Measurements from ENCODE around the gene FANCC.

Gene FANCC

DNA sequence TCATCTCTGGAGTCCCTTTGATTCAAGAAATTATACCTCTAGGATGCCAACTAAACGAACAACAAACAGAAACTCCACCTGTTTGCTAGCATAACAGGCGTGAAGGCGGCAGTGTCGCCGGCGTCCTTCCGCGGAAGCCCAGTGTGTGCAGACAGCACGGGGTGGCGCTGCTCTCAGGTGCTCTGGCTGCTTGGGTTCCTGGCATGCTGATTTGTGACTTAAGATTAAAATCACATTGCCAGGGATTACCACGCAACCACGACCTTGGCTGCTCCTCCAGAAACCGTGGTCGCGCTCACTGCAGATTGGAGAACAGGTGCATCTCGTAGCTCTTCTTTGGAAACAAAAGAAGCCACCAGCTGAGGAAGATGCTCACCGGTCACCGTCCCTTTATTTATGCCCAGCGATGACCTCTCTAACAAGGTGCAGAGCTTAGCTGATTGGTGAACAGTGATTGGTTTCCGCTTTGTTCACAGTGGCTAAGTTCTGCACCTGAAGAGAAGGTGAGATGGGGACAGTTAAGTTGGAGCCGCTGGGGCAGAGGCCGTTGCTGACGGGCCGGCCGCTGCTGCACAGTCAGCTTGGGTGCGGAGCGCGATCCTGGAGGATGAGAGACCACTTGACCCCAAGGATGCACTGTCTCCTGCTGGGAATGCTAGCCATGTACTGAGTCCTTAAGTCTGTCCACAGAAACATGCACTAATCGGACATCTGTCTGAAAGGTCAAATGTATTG is 232.3 kb downstream of the FANCC start:
- no peak for DNase-seq (ENCODE audit: low spot score)

DNA sequence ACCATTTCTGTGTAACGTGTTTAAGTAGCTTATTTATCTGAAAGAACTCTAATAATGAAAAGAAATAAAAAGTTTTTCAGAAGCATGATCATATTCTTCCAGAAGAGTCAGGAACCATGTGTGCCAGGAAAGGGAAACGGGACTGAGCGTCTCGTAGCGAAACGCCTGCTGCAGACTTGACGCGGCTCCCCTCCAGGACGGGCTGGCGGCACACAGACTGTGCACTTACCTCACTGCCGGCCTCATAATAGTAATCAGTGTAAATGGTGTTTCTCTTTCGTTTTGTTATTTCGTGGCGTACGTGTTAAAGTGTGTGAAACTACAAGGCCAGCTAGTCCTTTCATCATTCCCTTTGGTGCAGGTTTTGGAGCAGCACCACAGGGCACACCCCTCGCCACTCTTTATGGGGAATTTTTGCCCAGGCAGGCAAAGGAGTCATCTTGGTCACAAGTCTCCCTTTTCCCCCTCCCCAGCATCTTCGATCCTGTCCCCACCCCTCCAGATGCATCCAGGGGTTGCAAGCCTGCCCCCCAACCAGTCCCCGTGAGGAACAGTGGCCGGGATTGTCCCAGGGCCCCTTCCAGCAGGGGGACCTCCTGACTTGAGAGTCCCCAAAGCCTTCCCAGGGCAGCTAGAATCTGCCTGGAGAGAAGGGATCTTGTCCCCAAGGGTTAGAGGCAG is 233.1 kb downstream of the FANCC start:
- no peak for DNase-seq (ENCODE audit: low spot score)

DNA sequence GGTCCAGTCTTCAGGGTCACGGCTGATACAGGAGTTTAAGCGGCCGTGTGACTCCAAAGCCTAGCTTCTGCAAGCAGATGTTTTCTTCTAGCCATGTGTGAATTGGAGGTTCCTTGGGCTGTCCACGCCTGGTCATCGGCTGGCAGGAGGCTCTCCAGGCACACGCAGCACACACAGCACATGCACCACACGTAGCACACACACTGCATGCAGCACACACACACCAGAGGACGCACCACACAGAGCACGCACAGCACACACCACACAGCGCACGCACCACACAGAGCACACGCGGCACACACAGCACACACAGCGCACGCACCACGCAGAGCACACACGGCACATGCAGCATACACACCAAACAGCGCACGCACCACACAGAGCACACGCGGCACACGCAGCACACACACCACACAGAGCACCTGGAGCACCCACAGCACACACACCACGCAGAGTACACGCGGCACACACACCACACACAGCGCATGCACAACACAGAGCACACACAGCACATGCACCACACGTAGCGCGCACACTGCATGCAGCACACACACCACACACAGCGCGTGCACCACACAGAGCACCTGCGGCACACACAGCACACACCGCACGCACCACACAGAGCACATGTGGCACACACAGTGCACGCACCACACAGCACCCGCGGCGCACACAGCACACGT is 234.3 kb downstream of the FANCC start:
- DNase-seq (ENCODE audit: low spot score): no peak

DNA sequence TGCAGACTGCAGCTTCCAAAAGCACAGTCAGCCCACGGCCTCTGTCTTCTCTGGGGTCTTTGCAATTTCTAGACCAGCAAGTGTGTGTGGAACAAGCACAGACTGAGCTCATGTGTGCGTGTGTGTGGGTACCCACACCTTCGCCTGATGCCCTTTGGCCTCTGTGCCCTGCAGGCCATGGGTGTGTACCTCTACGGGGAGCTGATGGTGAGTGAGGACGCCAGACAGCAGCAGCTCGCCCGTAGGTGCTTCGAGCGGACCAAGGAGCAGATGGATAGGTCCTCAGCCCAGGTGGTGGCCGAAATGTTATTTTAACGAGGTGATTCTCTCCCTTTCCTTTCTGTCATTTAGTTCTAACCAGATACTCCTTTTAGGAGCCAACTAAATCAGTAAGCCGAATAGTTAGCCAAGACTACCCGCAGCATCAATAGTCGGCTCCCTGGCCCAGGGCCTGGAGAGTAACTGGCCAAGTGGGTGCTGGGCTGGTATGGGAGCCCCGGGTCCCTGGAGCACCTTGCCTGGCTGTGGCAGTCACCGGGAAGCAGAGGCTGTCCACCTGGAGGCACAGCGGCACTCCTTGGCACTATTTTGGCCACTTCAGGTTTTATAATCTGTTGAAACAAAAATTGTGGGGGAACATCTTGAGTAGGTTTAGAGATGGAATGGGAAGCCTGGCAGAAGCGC is 235.0 kb downstream of the FANCC start:
- no peak for DNase-seq (ENCODE audit: low spot score)

DNA sequence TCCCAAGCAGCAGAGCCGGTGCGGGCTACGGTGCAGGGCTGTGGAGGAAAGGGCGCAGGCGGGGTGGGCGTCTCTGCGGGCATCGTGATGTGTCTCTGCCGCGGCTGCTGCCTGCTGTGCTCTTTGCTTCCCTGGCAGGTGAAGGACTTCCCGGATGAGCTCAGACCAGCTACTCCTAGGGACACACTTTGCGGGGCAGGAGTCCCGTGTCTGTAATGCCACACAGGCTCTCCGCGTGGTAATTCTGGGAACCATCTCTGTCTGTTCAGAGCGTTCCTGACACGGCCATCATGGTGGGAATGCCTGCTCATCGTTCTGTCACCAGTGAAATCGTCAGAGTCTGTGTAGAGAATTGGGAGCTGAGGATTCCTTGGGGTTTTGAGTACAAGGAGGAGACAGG is 235.5 kb downstream of the FANCC start:
- DNase-seq (ENCODE audit: low spot score): no peak

DNA sequence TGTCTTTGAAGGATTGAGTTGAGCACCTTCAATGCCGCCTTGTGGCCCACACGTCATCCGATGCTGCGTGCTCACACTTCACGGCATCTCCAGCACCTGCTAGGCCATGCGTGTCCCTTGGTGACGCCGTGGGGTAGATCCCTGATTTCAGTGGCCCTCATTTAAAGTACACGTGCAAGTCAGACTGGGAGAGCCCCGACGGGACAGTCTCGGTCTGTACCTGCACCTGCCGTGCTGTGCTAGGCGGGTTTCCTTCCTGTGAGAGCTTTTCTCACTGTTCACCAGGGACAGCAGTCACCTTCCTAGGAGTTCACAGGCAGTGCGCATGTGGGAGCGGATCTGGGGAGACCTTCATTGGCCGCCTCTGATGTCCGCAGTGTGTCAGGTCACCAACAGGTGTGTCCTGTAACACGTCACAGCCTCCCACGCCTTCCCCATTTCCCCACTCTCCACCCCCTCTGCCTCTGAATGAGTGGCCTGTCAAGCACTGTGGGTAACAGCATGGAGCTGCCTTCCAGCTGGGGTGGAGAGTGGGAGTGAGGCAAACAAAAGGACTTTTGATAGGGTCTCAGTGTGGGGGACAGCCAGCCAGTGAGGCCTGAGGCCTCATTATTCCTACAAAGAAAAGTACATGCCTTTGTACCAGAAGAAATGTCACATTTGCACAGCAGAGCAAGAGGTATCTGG is 236.4 kb downstream of the FANCC start:
- DNase-seq (ENCODE audit: low spot score): no peak

DNA sequence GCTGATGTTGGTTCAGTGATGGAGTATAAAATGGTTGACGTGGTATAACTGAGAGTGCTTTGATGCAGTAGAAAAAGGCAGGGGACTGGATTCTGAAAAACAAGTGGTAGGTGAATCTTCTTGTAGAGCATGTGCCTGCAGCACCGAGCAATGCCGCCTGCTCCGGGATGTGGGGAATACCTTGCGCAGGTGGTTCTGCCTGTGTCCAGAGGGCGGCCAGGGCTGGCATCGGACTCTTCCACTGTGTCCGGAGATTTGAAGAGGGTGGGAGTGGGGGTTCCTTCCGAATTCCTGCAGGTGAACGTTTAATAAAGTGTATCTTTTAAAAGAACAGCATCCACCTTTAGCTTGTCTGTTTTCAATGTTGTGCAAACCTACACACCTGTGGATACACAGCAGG is 238.0 kb downstream of the FANCC start:
- DNase-seq (ENCODE audit: low spot score): no peak

DNA sequence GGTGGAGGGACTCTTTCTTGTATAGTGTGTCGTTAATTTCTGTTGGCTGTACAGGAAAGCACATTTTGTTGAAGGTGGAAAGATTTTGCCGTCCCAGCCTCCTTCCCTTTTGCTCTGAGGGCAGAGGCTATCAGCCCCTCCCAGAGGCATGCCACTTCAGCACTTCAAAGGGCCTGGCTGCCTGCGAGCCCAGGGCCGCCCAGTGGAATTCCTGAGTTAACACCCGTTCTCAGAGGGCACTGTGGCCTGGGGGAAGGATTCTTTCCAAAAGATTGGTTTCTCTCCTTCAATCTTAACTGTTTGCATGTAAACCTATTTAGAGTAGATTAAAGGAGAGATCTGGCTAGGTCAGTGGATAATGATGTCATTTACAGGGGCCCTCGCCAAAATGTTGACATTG is 238.6 kb downstream of the FANCC start:
- DNase-seq (ENCODE audit: low spot score): no peak

DNA sequence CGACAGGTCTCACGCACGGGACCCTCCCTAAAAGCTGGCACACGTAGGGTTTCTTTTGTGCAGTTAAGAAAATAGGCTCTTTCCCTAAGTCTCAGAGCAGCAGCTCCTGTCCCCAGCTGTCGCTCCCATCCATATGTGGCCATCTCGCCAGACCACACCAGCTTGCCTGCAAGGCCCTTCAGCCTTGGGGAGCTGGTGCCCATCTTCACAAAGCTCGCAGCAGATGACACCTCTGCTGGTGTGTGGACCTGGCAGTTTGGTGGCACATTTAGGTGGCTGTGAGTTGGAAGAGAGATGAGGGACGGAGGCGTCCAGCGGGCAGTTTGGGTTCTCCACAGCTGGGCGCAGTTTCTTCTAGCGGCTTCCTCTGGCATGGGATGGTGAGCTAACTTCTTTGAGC is 239.0 kb downstream of the FANCC start:
- DNase-seq (ENCODE audit: low spot score): no peak

DNA sequence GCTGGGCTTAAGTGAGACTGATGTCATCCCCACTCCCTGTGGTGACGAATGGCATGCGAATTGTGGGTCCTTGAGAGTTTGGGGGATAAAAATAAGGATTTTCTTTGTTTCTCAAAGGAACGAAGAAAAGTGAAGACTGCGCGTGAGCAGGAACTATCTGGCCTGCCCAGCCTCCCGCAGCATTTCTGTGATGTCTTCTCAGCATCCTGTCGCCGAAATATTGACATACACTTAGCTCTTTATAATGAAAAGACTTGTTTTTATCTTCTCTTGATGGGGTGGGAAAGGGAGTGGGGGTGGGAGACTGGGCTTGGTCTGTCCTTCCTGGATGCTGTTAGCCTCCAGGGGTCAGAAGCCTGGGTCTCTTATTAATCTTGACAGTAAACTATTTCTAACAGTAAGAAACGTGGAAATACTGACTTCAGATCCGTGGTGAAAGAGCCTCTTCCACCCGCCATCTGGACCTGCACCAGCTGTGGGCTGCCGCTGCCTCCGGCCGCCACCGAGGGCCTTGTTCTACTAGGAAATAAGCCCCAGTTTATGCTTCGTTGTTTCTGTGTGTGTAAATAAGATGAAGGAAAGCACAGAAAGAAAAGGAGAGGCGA is 239.6 kb downstream of the FANCC start:
- no peak for DNase-seq (ENCODE audit: low spot score)

DNA sequence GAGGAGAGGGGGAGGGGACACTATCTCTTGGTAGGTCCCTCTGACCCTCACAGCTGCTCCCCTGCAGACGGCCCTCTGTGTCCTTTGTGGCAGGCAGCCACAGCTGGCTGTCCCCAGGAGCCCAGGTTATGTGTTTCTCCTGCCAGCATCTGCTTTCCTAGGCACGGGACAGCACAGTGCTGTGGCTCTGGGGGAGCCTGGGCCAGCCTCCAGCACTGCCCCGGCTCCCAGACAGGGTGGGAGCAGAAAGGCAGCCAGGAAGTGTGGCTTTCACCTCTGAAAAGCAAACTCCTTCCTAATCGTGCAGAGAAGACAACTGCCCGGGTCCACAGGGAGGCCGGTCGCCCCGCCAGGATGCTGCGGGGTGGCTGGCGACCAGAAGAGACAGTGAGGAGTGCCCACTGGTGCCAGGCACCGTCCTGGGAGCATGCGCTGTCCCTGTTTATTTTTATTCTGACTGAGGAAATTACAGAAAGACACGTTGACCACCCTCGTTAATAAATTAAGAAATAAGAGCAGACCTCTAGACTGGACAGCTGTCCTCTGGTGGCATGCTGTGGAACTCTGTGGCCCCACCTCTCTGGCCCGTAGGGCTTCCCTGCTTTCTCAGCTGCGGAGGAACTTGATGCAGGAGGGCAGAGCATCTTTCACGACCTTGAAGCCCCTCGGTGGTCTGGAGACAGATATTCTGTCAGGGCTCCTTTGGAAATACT is 240.3 kb downstream of the FANCC start:
- DNase-seq (ENCODE audit: low spot score): no peak

DNA sequence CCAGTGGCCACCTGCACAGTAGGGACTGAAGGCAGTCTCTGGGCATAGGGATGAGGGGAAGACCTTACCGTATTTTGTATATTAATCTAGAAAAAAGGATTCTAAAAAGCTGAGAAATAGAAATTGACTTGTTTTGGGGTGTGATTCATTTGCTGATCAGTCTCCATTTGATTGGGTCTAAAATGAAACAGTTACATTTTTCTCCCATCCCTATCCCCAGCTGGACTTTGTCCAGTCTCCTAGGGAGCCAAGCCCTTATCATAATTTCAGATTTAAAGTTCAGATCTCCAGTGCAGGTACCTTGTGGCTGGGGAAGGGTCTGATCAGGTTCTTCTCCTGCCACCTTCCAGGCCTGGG is 240.8 kb downstream of the FANCC start:
- no peak for DNase-seq (ENCODE audit: low spot score)

DNA sequence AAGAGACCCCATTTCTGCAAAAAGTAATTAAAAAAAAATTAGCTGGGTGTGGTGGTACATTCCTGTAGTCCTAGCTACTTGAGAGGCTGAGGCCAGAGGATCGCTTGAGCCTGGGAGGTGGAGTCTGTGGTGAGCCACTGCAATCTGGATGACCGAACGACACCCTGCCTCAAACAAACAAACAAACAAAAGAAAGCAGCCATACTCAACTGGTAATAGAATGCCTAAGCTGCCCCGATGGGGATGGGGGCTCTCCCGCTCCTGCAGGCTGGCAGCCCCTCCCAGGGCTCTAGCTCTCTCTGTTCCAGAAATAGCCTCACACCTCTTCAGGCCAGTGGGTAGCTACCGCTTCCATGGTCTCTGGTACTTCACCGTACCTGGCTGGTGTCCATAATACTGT is 241.8 kb downstream of the FANCC start:
- no peak for DNase-seq (ENCODE audit: low spot score)

DNA sequence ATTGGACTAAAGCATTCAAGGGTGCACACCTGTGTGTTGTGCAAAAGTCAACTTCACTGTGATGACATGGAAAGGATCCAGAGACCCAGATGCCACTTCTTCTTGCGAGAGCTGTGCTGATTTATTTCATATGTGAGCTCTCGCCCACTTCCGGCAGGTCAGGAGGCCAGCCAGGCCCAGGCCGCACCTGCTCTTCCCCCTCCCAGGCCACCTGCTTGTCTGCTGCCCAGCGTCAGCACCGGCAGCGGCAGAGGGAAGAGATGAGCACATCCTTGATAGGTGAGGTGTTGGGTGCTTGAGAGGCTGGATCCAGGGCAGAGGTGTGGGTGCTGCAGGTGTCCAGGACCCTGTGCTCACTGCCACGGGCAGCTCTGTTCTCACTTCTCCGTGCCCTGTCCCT is 242.9 kb downstream of the FANCC start:
- DNase-seq (ENCODE audit: low spot score): no peak

DNA sequence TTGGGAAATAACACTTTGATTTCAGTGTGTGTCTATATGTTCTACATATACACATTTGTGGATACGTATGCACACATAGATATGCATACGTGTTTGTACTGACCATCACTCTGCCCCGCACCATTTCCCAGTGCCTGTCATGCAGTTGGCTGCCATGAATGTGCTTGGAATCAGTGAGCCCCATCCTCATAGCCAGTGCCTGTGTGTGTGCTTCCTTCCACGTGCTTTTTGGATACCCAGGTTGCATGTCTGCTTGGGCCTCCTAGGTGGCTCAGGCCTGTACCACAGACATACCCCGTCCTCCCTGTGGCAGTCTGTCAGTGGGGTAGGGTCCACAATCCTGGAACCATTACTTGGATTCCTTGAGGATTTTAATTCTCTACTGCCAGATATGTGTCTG is 243.6 kb downstream of the FANCC start:
- DNase-seq (ENCODE audit: low spot score): no peak

DNA sequence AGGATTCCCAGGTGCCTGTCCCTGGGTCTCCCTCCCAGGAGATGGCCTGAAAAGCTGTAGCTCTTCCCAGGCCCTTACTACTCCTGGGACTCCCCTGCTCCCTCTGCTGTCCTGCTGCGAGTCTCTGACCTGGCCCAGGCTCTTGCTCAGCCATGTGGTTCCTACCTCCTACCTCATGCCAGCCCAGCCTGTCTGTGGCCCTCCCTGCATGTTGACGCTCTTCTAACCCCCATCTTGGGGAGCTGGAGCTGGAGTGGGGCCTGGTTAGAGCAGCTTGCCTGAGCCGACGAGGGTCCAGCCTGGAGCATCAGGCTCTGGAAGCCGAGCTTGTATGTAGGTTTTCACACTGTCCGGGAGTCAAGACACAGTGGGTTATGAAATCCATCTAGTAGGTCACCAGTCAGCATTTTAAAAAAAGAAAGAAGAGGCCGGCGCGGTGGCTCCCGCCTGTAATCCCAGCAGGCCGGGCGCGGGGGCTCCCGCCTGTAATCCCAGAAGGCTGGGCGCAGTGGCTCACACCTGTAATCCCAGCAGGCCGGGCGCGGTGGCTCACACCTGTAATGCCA is 244.4 kb downstream of the FANCC start:
- DNase-seq (ENCODE audit: low spot score): peak; percentile 18

DNA sequence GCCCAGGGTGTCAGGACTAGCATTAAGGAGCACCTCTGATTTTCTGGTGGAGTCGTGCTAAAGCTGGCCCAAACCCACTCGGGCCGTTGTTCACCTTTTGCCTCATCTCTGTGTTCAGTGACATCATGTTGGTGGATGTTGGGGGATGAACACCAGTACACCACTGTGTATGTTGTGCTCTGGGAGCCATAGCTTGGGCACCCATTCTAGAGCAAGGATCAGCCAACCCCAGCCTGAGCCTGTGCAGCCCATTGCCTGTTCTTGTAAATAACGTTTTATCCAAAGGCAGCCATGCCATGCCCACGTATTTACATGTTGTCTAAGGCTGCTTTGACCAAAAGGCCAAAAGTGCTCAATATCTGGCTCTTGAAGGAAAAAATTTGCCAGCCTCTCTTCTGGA is 245.6 kb downstream of the FANCC start:
- DNase-seq (ENCODE audit: low spot score): no peak

DNA sequence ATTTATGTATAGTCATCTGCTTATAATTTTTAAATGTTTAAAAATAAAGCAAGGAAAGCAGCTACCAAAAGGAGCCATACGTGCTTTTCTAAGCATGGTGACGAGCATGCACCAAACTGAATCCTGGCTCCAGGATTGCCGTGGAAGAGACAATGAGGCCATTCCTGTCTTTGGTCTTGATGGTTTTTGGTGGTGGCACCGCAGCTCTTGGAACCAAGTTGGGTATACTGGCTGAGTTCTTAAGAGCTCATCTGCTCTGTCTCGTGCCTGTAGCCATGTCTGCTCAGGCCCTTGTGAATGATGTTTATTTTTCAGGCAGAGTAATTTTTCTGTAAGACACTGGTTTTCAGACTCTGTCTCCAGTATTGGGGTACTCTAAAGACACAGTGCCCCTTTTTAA is 246.1 kb downstream of the FANCC start:
- DNase-seq (ENCODE audit: low spot score): no peak

DNA sequence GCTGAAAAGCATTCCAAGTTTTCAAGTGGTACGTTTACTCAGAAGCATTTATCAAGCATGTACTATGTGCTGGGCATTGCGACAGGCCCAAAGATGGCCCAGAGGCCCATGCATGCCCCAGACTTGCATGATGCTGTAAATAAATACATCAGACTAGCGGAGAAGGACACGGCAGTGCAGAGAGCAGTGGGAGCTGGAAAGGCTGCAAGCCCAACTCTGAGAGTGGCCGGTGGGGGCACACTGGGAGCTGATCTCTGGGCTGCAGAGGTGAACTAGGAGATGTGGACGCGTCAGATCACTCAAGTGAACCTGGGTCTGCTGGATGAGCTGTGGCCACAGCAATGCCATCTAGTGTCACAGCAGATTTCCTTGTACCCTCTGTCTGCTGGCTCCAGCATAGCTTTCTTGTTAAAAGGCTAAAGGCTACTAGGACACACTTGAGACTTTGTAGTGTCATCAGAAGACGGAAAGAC is 246.9 kb downstream of the FANCC start:
- no peak for DNase-seq (ENCODE audit: low spot score)

DNA sequence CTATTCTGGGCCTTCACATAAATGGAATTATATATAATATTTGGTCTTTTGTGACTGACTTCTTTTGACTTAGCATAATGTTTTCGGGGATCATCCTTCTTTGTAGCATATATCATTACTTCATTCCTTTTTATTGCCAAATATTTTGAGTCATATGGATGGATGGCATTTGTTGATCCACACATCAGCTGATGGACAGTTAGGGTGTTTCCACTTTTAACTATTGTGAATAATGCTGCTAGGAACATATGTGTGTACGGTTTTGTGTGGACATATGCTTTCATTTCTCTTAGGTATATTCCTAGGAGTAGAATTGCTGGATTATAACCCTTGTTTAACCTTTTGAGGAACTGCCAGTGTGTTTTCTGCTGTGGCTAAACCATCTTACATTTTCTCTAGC is 249.6 kb downstream of the FANCC start:
- DNase-seq (ENCODE audit: low spot score): no peak

DNA sequence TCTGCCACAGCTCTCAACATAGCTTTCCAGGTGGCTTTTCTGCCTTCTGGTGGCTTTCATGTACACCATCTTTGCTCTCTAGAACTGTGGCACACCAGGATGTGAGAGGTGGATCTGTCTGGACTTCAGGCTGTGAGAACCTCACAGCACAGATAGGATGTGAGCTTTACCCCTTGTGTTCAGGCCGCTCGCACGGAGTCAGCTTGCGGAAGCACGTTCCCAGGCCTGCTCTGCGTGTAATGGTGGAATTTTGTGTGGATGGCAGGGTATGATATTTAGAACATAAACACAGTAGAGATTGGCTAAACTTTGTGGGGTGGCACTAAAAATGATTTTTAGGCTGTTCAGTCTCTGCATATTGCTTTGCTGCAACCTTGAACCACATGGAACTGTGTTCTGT is 250.5 kb downstream of the FANCC start:
- DNase-seq (ENCODE audit: low spot score): no peak

Data from AG08395 (cell line).